NCI-H2107 treated with DMSO at 0.1 percent for 48 hours (cell line): ENCODE results near the gene PCDHA4.
"Not testable (repeated sequence)": the region's sequence is repeated elsewhere in the genome, so short reads cannot be mapped to it uniquely, and the experiment has no call there.

Experiments used
- DNase-seq: peaks from one replicate; lab custom pipeline; 2025; ENCODE audit not compliant: unreplicated experiment; lab: John Stamatoyannopoulos, UW

The PCDHA4 gene

GRCh38 chr5:140821375-140822280 is 14.8 kb downstream of the PCDHA4 start, which contains the start of gene PCDHA5:
TSS of gene PCDHA5 (plus strand) at chr5:140821613.
- DNase-seq = no peak

- DNase-seq = no peak
Observed at GRCh38 chr5:140822281-140822629, 15.4 kb downstream of the PCDHA4 start.

GRCh38 chr5:140822969-140823368 is 16.1 kb downstream of the PCDHA4 start:
- DNase-seq = not testable (repeated sequence)

- no peak for DNase-seq
Observed at GRCh38 chr5:140823475-140823874, 16.6 kb downstream of the PCDHA4 start.

- DNase-seq = no peak
Observed at GRCh38 chr5:140827704-140828361, 21.0 kb downstream of the PCDHA4 start, which contains the start of gene PCDHA6. TSS of gene PCDHA6 (plus strand) at chr5:140827960. CDS start at chr5:140828092, 132 bp downstream.

GRCh38 chr5:140828362-140828737 is 21.5 kb downstream of the PCDHA4 start:
- DNase-seq = no peak

GRCh38 chr5:140829511-140830501 is 22.9 kb downstream of the PCDHA4 start:
- DNase-seq = not testable (repeated sequence)

- DNase-seq = no peak
Observed at GRCh38 chr5:140833993-140834392, 27.1 kb downstream of the PCDHA4 start, which contains the start of gene PCDHA7. TSS of gene PCDHA7 (plus strand) at chr5:140834269. CDS start at chr5:140834384, 115 bp downstream.

GRCh38 chr5:140834439-140835008 is 27.7 kb downstream of the PCDHA4 start:
- not testable (repeated sequence) for DNase-seq

- no peak for DNase-seq
Observed at GRCh38 chr5:140835622-140836510, 29.0 kb downstream of the PCDHA4 start.

GRCh38 chr5:140840978-140841962 is 34.4 kb downstream of the PCDHA4 start, which contains the start of gene PCDHA8:
TSS of gene PCDHA8 (plus strand) at chr5:140841187. CDS start at chr5:140841322, 135 bp downstream.
- no peak for DNase-seq

- DNase-seq = no peak
Observed at GRCh38 chr5:140842798-140843733, 36.2 kb downstream of the PCDHA4 start.

- DNase-seq = not testable (repeated sequence)
Observed at GRCh38 chr5:140848139-140849102, 41.6 kb downstream of the PCDHA4 start, which contains the start of gene PCDHA9. TSS of gene PCDHA9 (plus strand) at chr5:140848382. CDS start at chr5:140848496, 114 bp downstream.

- DNase-seq = not testable (repeated sequence)
Observed at GRCh38 chr5:140849831-140850634, 43.2 kb downstream of the PCDHA4 start.
